Measurements from ENCODE around the gene ADAMTSL1.

DNA sequence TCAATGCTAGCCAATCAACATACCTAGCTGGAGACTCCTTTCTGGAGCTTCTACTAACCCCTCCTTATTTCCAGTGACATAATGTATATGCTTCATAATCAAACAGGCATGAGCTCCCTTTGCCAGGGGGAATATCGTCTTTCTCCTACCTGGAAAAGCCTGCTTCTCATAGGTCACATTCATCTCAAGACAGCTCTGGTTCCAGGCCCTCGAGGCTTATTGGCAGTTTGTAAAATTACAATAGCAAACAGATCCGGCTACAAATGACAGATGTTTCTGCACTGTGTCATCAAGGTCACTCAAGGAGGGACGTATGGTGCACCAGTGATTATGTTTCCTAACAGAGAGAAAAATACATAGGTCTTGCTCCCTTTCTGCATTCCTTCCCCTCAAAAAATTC lies 419.1 kb downstream of the ADAMTSL1 start:
- no peak for TF ChIP-seq MAFK (IDR thresholded peaks at IDR 0.05; ENCODE audit: low read depth, low read length)
- TF ChIP-seq, protein P1, sequence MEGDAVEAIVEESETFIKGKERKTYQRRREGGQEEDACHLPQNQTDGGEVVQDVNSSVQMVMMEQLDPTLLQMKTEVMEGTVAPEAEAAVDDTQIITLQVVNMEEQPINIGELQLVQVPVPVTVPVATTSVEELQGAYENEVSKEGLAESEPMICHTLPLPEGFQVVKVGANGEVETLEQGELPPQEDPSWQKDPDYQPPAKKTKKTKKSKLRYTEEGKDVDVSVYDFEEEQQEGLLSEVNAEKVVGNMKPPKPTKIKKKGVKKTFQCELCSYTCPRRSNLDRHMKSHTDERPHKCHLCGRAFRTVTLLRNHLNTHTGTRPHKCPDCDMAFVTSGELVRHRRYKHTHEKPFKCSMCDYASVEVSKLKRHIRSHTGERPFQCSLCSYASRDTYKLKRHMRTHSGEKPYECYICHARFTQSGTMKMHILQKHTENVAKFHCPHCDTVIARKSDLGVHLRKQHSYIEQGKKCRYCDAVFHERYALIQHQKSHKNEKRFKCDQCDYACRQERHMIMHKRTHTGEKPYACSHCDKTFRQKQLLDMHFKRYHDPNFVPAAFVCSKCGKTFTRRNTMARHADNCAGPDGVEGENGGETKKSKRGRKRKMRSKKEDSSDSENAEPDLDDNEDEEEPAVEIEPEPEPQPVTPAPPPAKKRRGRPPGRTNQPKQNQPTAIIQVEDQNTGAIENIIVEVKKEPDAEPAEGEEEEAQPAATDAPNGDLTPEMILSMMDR (IDR thresholded peaks at IDR 0.05; ENCODE audit: control extremely low read depth in 1 of 3, insufficient read depth in 1 of 3, low read depth in 1 of 3, low read length in 3 of 3), result no peak
- TF ChIP-seq, protein P2, sequence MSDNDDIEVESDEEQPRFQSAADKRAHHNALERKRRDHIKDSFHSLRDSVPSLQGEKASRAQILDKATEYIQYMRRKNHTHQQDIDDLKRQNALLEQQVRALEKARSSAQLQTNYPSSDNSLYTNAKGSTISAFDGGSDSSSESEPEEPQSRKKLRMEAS (IDR thresholded peaks at IDR 0.05), result no peak

Measured in H1 (cell line).